GM12891 (cell line): ENCODE results near the gene AIFM1.

Experiments
- POLR2A ChIP-seq: IDR thresholded peaks from 2 replicates; pipeline ENCODE4 v1.6.1; 2011; ENCODE audit warnings: low read depth, low read length, control low read depth
- POLR2AphosphoS5 ChIP-seq: IDR thresholded peaks from 2 replicates; pipeline ENCODE4 v1.6.1; 2011; ENCODE audit warnings: low read depth, low read length, control low read depth
- TAF1 ChIP-seq: IDR thresholded peaks from 2 replicates; pipeline ENCODE4 v1.6.1; 2011; ENCODE audit warnings: low read depth, low read length, control low read depth

- TF ChIP-seq POLR2A (no peak), POLR2AphosphoS5 (no peak), TAF1 (no peak)
Observed at GRCh38 chrX:130111220-130112154, 54.2 kb downstream of the AIFM1 start.
